SH-SY5Y (cell line): ENCODE data around the gene SUV39H1.

ENCODE experiments used
- GATA2 ChIP-seq: IDR thresholded peaks from 2 replicates; pipeline ENCODE4 v1.6.1; 2011; ENCODE audit warnings: mild to moderate bottlenecking, low read depth, low read length
- GATA3 ChIP-seq: IDR thresholded peaks from 2 replicates; pipeline ENCODE4 v1.6.1; 2011; ENCODE audit warnings: low read depth, mild to moderate bottlenecking, low read length, moderate library complexity

SUV39H1 gene

DNA sequence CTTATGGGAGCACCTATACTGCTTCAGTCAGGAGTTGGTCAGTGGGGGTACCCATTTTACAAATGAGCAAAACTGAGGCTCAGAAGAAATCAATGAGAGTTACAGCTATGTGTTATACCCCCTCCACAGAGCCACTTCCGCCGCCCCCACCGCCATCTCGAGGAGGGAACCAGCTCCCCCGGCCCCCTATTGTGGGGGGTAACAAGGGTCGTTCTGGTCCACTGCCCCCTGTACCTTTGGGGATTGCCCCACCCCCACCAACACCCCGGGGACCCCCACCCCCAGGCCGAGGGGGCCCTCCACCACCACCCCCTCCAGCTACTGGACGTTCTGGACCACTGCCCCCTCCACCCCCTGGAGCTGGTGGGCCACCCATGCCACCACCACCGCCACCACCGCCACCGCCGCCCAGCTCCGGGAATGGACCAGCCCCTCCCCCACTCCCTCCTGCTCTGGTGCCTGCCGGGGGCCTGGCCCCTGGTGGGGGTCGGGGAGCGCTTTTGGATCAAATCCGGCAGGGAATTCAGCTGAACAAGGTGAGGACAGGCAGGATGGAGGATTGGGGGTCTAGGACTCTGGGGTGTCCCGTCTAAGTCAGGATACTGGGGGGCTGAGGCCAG is 7.9 kb upstream of the SUV39H1 start:
- TF ChIP-seq GATA3, result no peak

DNA sequence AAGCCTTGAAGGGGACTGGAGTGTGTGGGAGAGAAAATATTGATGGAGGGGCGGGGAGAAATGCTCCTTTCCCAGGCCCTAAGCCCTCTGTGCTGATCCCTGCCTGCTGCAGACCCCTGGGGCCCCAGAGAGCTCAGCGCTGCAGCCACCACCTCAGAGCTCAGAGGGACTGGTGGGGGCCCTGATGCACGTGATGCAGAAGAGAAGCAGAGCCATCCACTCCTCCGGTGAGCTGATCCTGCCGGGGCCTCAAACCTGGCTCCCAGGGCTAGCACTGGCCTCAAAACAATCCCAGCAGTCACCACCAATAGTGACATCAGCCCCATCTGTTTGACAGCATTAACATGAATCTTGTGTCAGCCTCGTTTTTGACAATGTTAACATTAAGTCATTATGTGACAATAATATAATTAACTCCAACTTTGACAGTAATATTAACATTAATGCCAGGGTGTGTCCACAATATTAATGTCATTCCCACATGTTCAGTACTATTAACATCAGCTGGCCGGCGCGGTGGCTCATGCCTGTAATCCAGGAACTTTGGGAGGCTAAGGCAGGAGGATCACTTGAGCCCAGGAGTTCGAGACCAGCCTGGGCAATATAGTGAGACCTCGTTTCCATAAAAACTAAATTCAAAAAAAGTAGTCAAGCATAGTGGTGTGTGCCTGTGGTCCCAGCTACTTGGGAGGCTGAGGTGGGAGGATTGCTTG is 7.2 kb upstream of the SUV39H1 start:
- no peak for TF ChIP-seq GATA2
- no peak for TF ChIP-seq GATA3

DNA sequence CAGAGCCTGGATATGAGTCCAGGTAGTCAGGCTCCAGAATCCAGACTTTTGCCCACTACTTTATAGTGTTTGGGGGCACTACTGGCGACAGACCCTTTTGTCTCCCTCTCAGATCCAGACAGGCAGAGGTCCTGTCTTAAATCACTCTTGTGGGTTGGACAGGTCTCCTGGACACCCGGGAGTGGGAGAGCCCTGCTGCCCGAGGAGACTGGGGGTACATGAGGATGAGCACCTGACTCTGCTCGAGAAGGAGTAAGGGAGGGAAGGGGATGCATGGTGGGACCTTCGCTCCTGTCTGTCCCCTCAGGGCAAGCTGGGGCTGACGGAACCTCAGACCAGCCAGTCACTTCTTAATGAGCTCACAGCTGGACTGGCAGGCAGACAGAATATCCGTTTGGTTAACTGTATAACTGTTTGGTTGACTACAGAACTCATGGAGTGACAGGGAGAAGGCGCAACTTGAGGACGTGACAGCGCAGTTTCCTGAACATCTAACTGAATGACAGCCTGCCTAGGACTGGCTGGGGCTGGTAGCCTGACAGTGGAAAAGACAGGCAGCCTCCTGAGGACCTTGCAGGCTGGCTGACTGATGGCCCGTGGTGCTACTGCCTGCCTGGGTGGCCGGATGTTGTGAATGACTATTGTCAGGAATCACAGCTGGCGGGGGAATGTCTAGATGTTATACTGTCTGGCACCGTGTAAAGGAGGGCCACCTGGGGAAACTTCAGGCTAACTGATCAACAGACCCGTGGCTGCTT is 1.6 kb upstream of the SUV39H1 start:
- no peak for TF ChIP-seq GATA2
- TF ChIP-seq GATA3, result no peak

DNA sequence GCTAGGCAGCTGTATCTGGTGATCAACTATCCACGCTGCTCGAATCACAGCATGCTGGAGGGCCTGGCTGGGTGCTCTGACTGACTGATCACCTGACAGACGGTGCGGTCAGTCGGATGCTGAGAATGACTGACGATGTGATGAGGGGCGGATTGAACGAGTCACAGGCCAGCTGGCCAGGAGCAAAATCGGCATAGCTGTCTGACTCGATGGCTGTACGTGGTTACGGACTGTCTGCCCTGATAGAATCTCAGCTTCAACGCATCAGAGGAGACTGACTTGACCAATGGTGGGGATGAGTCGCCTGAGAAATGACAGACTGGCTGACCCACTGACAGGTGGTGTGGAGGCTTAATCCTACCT is 1.0 kb upstream of the SUV39H1 start:
- no peak for TF ChIP-seq GATA2

GRCh38 chrX:48695925-48696300 is 621 bp upstream of the SUV39H1 start:
- TF ChIP-seq GATA3, result no peak
- TF ChIP-seq GATA2, result no peak

- TF ChIP-seq GATA2 (no peak), GATA3 (no peak)
These were observed 584 bp downstream of the SUV39H1 start for GRCh38 chrX:48696909-48697727.

DNA sequence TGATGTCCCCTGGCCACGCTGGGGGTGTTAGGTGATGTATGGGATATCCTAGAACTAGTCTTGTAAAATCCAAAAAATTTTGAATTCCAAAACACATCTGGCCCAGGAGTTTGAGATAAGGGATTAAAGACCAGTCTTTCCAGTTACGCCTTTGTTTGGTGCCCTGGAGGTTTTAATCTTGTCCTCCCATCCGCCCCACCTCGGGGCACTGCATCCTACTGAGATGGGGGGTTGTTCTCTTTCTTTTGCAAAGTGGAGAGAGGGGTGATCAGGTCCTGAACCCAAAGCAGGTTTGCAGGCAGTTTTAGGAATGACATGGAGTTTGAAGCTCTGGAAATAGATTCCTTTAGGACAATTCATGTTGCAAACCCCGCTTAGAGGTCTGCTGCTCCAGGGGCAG is 1.8 kb downstream of the SUV39H1 start:
- TF ChIP-seq GATA2 (no peak), GATA3 (no peak)

DNA sequence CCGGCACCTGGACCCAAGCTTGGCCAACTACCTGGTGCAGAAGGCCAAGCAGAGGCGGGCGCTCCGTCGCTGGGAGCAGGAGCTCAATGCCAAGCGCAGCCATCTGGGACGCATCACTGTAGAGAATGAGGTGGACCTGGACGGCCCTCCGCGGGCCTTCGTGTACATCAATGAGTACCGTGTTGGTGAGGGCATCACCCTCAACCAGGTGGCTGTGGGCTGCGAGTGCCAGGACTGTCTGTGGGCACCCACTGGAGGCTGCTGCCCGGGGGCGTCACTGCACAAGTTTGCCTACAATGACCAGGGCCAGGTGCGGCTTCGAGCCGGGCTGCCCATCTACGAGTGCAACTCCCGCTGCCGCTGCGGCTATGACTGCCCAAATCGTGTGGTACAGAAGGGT is 3.7 kb downstream of the SUV39H1 start:
- TF ChIP-seq GATA2 (no peak), GATA3 (no peak)

GRCh38 chrX:48700951-48701653 is 4.6 kb downstream of the SUV39H1 start:
- no peak for TF ChIP-seq GATA2
- no peak for TF ChIP-seq GATA3

DNA sequence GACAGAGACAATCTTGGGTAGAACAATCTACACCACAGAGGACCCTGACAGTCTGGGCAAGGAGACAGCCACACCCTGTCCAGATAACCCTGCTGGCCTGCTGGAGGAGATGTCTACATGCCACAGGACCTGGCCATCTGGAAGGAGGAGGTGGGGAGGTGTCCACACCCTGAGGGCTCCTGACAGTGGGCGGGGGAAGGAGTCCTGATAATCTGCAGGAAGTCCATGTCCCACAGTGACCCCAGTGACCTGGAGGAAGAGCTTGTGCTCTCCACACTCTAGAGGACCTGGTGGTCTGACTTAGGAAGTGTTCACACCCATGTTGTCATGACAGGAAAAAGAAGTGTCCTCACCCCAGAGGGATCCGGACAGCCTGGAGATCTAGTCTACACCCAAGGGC is 5.5 kb downstream of the SUV39H1 start:
- no peak for TF ChIP-seq GATA2
- no peak for TF ChIP-seq GATA3

GRCh38 chrX:48702716-48703115 is 6.2 kb downstream of the SUV39H1 start:
- TF ChIP-seq GATA3, result no peak

- TF ChIP-seq GATA2, result no peak
- TF ChIP-seq GATA3, result no peak
These were observed 6.7 kb downstream of the SUV39H1 start for GRCh38 chrX:48703228-48703627.

DNA sequence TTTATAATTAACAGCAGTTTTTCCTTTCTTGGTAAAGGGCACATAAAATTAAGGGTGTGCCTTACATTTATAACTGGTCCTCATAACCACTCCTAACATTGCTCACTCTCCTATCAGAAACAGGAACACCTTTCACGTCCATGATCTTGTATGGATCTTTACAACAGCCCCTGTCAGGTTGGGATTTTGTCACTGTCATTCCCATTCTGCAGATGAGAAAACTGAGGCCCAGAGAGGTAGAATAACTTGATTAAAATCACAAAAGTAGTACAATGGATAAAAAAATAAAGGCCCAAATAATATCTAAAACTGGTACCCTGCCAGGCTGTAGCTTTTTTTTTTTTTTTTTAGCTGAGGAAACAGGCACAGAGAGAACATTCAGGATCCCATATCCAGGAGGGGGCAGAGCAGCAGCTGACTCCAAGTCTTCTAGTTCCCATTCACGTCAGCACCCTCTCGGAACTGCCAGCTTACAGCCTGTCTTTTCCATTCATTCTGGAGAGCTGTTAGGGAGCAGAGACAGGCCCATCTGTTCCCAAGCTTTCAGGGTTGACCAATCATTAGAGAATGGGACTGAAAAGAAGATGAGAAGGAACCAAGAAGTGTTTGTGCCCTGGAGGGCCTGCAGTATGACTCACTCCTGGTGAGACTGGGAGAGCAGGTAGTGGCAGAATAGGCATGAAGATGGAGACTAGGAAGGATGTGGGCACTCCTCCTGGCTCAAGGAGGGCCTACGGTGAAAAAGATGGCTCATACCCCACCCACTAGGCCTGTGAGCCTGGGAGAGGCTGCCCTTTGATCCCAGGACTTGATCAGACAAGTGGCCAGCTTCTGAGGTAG is 7.3 kb downstream of the SUV39H1 start:
- no peak for TF ChIP-seq GATA3
- no peak for TF ChIP-seq GATA2

GRCh38 chrX:48705871-48706270 is 9.3 kb downstream of the SUV39H1 start:
- TF ChIP-seq GATA2 (no peak), GATA3 (no peak)
